Measurements from ENCODE around the gene RPL38. TPM values are rescaled to one million over a fixed set of nuclear protein-coding genes. Genes with fewer than 3 reads are reported as not detected.

The RPL38 gene
- total RNA-seq, 2 donors from 2014 or later, result 1,259 to 1,366 TPM

DNA sequence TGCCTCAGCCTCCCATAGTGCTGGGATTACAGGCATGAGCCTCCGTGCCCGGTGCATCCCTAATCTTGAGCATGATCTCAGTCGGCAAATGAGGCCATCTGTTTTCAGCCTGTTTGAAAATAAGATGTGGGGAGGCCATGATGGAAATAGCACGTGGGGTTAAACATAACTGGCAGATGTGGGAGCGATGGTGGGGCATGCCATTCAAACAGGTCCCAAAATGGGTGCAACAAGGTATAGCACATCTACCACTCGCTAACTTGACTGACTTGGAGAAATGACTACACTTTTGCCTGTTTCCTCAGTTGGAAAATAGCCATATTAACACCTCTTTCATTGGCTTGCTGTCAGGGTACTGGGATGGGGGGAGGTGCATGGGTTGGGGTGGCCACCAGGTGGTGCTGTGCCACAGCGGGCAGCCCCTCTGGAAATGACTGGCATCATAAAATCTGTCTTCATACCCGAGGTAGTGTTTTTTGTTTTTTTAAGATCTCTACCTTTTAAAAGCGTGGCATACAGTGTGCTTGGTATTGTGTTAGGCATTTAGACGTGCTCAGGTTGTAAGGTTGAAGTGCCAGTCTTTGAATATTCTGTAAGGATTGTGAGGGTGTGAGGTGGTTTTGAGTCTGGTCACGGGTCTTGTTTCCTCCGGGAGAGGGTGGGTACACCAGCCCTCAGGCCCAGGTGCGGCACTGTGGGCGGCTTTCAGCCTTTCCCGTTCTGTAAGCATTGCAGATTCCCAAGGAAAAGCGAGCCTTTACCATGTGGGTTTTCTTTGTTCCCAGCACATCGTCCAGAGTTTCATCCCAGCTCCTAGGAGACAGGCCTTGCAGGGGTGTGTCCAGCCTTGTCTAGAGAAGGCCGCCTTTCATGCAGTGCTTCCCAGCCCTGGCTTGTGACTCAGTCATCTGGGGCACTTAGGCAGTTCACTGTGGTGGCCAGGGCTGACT, 7.0 kb downstream of the RPL38 start:
- Mint-ChIP-seq H3K4me1 (peaks cover 36% of the 10 kb centered on the region), H3K4me3 (peak overlapping the region; percentile 97), H3K9me3 (no peaks in the 10 kb centered on the region), H3K27ac (peak overlapping the region; percentile 0), H3K27me3 (no peaks in the 10 kb centered on the region), H3K36me3 (ENCODE audit: low read depth) (peaks cover 72% of the 10 kb centered on the region)
- ATAC-seq (replicated peaks), result peak; percentile 55

DNA sequence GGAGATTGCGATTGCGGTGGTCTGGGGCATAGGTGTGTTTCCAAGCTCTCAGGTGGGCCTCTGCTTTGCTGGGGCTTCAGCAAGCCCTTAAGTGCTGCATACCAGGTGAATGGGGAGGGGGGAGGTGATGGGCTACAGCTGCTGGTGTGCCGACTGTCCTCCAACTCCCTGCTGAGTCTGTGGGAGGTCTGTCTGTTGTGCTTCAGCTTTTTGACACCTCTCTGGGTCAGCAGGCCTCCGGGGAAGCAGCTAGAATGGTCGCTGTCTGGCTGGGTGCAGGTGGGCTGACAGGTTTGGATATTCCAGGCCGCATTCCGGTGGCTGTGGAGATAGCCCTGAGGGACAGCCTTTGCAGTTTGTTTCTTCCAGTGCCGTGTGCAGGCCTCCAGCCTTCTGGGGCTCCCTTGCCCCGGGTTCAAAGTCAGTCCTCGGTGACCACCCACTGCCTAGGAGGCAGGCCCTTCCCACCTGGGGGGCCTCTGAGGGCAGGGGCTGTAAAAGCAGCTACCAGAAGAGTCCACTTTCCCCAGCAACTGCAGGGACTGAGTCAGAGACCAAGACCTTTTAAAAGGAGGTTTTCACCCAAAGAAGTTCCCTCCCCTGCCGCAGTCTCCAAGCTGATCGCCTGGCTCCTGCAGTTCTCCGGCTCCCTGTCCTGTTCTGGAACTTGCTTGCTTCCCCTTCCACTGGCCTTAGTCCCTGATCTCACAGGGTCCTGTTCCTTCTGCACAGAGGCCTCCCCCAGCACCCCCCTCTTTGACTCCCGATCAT, 7.8 kb downstream of the RPL38 start:
- Mint-ChIP-seq H3K36me3 (ENCODE audit: low read depth) (peaks cover 63% of the 10 kb centered on the region), H3K27me3 (no peaks in the 10 kb centered on the region), H3K4me1 (peaks cover 32% of the 10 kb centered on the region), H3K27ac (peak overlapping the region; percentile 12), H3K9me3 (no peaks in the 10 kb centered on the region), H3K4me3 (peak overlapping the region; percentile 97)
- no peak for ATAC-seq (replicated peaks)

DNA sequence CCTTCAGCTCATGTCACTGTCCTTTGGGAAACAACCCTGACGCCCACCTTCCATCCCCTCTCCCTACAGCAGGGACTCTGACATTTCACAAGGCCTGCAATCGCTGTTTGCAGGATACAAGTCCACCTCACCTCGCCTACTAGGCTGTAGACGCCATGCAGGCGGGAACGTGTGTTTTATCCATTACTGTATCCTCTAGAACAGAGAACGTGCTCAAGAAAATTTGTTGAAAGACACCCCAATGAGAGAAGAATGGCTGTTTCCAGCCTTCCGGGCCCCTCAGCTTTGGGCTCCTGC, 8.4 kb downstream of the RPL38 start:
- Mint-ChIP-seq H3K4me3 (peak overlapping the region; percentile 97), H3K4me1 (peaks cover 29% of the 10 kb centered on the region), H3K9me3 (no peaks in the 10 kb centered on the region), H3K27ac (peak overlapping the region; percentile 12), H3K36me3 (ENCODE audit: low read depth) (peaks cover 60% of the 10 kb centered on the region), H3K27me3 (no peaks in the 10 kb centered on the region)
- ATAC-seq (replicated peaks), result no peak

DNA sequence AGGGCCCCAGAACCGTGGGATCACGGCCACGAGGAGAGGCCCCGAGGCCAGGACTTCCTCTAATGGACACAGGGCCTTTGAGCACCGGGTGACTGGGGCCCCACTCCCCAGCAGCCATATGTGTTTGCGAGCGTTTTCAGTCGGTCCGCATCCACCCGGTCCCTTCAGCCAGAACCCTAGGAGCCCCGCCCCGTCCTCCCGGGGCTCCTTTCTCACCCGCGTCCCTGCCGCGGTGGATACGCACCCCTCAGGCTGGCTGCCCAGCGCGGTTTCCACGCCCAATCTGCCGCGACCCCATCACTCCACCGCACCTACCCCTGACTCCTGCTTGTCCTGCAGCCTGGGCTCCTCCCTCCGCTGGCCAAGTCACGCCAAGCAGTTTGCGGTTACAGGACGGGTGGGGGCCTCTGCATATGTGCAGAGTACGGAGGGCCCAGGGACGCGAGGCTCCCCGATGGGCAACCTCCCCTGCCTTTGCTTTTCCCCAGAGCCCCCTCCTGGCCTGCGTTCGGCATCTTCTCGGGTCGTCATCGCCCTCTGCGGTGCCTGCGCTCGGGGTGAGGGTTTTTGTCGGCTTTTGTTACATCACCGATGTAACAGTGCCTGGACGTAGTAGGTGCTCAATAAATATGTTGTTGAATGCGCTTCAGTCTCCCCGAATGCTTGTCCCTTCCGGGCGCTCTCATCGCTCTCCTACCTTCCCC, 8.9 kb downstream of the RPL38 start:
- peaks cover 57% of the 10 kb centered on the region for H3K36me3 Mint-ChIP-seq (ENCODE audit: low read depth)
- ATAC-seq (replicated peaks), result peak; percentile 2
- H3K27me3 Mint-ChIP-seq, result no peaks in the 10 kb centered on the region
- peaks cover 29% of the 10 kb centered on the region for H3K4me1 Mint-ChIP-seq
- H3K27ac Mint-ChIP-seq, result peak overlapping the region; percentile 90
- H3K9me3 Mint-ChIP-seq, result no peaks in the 10 kb centered on the region
- H3K4me3 Mint-ChIP-seq, result peak overlapping the region; percentile 97

DNA sequence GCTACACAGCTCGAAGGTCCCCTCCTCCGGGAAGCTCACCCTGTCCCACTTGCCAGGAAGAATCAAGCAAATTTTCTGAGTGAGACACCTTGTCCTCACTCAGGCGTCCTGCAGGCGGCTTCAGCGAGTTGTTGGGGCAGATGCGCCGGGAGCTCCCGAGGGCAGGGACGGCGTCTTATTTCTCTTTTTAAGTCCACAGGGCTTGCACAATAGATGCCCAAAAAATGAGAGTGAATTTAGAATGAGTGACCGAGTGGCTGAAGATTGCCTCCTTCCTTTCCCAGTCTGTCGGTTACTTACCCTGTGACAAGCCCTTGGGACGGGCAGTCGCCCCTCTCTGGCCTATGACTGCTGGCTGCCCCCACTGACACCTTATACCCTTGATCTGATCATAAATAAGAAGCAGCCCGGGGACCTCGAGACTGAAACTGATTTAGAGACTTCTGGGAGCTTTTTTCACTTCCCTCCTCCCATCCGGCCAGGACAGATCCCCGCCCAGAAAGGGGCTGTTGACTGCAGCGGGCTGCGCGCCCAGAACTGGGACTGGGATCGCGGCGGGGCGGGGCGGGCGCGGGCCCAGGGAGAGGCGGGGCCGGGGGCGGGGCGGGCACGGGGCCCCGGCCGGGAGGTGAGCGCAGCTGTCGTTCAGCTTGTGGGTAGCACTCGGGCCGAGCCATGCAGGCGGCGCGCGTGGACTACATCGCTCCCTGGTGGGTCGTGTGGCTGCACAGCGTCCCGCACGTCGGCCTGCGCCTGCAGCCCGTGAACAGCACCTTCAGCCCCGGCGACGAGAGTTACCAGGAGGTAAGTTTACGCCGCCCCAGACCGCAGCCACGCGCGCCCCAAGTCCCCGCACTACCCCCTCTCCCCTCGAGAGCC, 9.7 kb downstream of the RPL38 start, which contains the start of gene TTYH2:
Gene TTYH2 (plus strand): TSS at position 659 of the 879 bp plus-strand sequence. CDS start 17 bp downstream, at position 676.
- Mint-ChIP-seq H3K36me3 (ENCODE audit: low read depth) (peaks cover 49% of the 10 kb centered on the region), H3K27me3 (no peaks in the 10 kb centered on the region), H3K27ac (peak within 1 kb of the TSS; percentile 90), H3K4me3 (peak within 1 kb of the TSS; percentile 97), H3K4me1 (peaks cover 29% of the 10 kb centered on the region), H3K9me3 (no peaks in the 10 kb centered on the region)
- ATAC-seq (replicated peaks), result peak; percentile 85

DNA sequence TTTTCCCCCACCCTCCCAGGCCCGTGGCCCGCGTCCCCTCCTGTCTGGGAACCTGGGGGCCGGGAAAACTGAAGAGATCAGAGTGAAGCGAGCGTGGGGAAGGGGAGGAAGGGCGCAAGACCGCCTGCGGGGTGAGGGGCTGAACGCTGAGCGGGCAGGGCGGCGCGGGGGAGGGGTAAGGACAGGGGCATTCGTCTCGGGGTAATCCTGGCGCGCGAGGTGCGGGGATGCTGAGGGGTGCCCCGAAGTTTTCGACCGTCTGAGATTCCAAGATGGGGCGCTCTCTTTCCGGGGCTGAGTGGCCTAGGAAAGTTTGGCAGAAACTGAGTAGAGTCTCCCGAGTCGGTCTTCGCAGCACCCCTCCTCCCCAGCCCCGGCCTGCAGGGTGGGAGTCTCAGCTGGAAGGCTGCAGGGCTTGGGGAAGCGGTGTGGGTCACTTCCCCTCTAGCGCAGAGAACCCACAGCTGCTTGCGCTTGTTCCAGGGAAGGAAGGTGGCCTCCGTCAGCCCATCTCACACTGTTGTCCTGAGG, 10.4 kb downstream of the RPL38 start:
- Mint-ChIP-seq H3K4me1 (peaks cover 28% of the 10 kb centered on the region), H3K27me3 (no peaks in the 10 kb centered on the region), H3K4me3 (peak overlapping the region; percentile 97), H3K27ac (peak overlapping the region; percentile 70), H3K9me3 (no peaks in the 10 kb centered on the region), H3K36me3 (ENCODE audit: low read depth) (peaks cover 42% of the 10 kb centered on the region)
- no peak for ATAC-seq (replicated peaks)

DNA sequence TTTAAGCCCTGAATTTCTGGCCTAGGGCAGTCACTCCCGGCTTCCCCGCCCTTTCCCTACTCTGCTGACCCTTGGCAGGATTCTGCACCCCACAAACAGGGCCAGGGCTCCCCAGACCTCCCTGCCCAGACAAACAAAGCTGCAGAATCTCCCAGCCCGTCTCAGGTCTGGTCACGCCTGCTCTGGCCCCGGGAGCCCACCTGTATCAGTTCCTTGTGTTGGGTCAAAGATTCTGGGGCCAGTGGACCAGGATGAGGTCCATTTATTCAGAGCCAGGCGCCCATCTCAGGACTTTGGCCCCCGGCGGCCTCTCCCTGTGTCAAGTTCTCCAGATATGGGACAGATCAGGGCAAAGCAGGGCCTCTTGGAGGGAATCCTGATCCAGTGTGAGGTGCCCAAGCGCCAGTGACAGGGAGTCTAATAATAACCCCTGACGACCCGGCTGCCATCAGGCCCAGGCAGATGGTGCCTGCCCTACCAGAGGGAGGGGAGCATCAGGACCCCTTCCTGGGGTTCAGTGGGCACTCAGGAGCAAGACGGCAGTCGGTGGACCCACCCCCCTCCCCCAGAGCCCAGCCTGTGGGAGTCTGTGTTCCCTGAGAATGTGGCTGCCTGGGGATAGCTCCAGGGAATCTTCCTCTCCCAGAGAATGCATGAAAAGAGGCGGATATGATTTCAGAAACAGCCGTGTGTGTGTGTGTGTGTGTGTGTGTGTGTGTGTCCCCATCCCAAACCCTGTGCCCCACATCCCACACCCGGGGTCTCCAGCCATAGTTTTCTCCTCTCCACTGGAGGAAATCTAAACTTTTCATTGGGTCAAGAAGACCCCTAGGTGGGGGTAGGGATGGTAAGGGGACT, 11.2 kb downstream of the RPL38 start:
- no peaks in the 10 kb centered on the region for H3K9me3 Mint-ChIP-seq
- H3K36me3 Mint-ChIP-seq (ENCODE audit: low read depth), result peaks cover 34% of the 10 kb centered on the region
- peak overlapping the region; percentile 70 for H3K27ac Mint-ChIP-seq
- peak overlapping the region; percentile 97 for H3K4me3 Mint-ChIP-seq
- no peak for ATAC-seq (replicated peaks)
- no peaks in the 10 kb centered on the region for H3K27me3 Mint-ChIP-seq
- H3K4me1 Mint-ChIP-seq, result peaks cover 21% of the 10 kb centered on the region

DNA sequence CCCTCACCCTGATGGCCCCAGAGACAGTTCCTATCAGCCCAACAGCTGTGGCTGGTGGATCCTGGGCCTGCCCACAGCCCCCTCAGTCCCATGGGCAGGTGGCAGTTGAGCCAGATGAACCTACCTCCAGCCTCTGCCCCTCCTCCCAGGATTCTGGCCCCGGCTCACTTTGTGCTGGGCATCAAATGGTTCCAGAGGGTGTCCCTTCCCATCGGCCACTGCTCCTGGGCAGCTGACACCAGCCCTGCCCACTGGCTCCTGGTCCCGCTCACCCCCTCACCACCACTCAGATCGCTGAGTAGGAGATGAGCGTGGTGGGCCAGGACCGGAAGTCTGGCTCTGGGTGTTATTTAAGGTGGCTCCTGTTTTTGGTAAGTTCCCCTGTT, 11.9 kb downstream of the RPL38 start:
- Mint-ChIP-seq H3K9me3 (no peaks in the 10 kb centered on the region), H3K4me1 (peaks cover 17% of the 10 kb centered on the region), H3K4me3 (peak overlapping the region; percentile 97), H3K27me3 (no peaks in the 10 kb centered on the region), H3K36me3 (ENCODE audit: low read depth) (peaks cover 27% of the 10 kb centered on the region), H3K27ac (no peak overlapping the region)
- ATAC-seq (replicated peaks), result no peak

DNA sequence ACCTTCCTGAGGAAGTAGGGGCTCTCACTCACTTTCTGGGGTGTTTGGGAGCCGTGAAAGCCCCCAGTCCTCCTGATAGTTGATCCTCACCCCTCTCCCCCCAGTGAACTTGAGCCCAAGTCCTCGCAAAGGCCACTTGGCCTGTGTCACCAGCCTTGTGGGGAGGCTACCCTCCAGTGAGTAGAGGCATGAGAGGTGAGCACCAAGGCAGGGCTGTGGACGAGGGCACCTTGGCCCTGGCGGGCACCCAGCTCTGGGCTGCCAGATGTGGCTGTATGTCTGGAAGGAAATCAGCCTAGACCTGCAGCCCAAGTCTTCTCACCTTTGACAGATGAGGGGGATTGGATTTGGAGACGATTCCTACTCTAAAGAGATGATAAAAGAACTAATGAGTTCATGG, 13.0 kb downstream of the RPL38 start:
- H3K4me3 Mint-ChIP-seq, result no peak overlapping the region
- H3K27me3 Mint-ChIP-seq, result no peaks in the 10 kb centered on the region
- H3K4me1 Mint-ChIP-seq, result peaks cover 13% of the 10 kb centered on the region
- no peak for ATAC-seq (replicated peaks)
- H3K9me3 Mint-ChIP-seq, result no peaks in the 10 kb centered on the region
- no peak overlapping the region for H3K27ac Mint-ChIP-seq
- H3K36me3 Mint-ChIP-seq (ENCODE audit: low read depth), result peaks cover 16% of the 10 kb centered on the region

DNA sequence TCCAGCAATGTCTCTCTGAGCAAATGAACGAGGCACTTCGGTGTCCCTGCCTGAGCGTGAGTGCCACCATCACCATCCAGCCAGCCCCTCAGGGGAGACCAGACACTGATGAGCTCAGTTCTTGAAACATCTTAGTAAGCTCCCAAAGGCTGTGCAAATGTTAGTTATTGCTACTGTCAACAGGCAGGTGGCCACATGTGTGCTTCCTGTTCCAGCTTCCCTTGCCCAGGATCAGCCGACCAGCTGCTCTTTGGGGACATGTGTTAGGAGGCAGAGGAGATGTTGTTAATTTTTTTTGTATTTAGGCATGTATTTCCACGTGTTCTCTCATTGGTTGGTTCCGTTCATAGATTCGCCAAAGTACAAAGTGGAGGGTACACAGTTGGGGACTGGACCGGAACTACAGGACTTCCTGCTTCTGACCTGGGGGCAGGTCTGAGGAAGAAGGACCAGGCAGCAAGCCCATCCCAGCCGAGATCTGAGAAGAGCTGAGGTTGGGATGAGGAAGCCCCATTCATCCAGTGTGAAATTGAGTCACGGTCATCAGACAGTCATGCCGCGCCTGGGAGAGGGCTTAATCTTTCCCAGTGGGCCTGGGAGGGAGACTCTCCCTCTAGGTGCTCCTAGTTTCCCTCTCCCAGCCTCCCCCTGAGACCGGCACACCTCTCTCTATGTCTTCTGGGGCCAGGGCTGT, 13.7 kb downstream of the RPL38 start:
- Mint-ChIP-seq H3K27ac (no peak overlapping the region), H3K4me1 (peaks cover 7% of the 10 kb centered on the region), H3K4me3 (no peak overlapping the region), H3K9me3 (no peaks in the 10 kb centered on the region), H3K36me3 (ENCODE audit: low read depth) (peaks cover 10% of the 10 kb centered on the region), H3K27me3 (no peaks in the 10 kb centered on the region)
- ATAC-seq (replicated peaks), result no peak

DNA sequence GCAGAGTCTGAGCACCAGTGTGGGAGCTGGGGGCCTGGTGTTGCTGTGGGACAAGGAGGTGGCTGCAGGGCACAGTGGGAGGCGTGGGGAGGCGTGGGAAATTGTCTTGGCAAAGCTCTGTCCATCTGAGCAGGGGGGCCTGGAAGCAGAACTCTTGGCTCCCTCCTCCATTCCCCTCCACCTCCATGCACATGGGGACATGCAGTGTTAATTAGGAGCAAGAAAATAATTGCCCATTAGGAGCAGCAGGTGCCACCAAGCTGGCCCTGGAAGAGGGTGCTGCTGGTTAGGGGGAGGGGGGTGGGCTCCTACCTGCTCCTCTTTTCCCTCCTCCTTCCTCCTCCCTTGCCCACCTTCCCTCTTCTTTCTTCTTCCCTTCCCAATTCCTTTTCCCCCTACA, 14.4 kb downstream of the RPL38 start:
- peaks cover 3% of the 10 kb centered on the region for H3K4me1 Mint-ChIP-seq
- H3K4me3 Mint-ChIP-seq, result no peak overlapping the region
- no peaks in the 10 kb centered on the region for H3K9me3 Mint-ChIP-seq
- H3K36me3 Mint-ChIP-seq (ENCODE audit: low read depth), result peaks cover 11% of the 10 kb centered on the region
- H3K27me3 Mint-ChIP-seq, result no peaks in the 10 kb centered on the region
- ATAC-seq (replicated peaks), result no peak
- no peak overlapping the region for H3K27ac Mint-ChIP-seq

DNA sequence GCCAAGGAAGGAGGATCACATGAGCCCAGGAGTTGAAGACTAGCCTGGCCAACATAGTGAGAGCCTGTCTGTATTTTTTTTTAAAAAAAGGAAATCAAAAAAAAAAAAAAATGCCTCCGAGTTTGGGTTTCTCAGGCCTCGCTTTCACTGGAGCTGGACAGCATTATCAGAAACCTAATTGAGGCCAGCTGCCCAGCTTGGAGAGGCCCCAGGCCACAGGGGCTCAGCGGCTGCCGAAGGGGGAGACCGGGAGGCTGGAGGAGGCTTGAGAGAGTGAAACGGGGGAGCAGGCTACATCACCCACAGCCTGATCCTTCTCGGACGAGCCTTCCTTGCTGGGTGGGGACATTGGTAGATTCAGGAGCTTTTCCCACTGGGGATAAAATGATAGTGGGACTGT, 15.0 kb downstream of the RPL38 start:
- Mint-ChIP-seq H3K36me3 (ENCODE audit: low read depth) (peaks cover 9% of the 10 kb centered on the region), H3K27ac (no peak overlapping the region)
- ATAC-seq (replicated peaks), result no peak

More for the DNA sequence above, 15.0 kb downstream of the RPL38 start:
- H3K27me3 Mint-ChIP-seq, result no peaks in the 10 kb centered on the region
- H3K4me3 Mint-ChIP-seq, result no peak overlapping the region
- no peaks in the 10 kb centered on the region for H3K9me3 Mint-ChIP-seq
- H3K4me1 Mint-ChIP-seq, result no peaks in the 10 kb centered on the region
